K562 (cell line): Measurements from ENCODE around the gene EPHA10. TPM values are rescaled to one million over a fixed set of nuclear protein-coding genes. Genes with fewer than 3 reads are reported as not detected.

Experiments used
- CHD2 ChIP-seq: IDR thresholded peaks from 2 replicates; pipeline ENCODE4 v1.6.1; 2011; ENCODE audit warnings: low read depth, low read length
- DMBX1 ChIP-seq: fragments of 250-450 bp; sonication (Bioruptor Pico); IDR thresholded peaks from 2 replicates; pipeline ENCODE4 v1.8.0; 2022; ENCODE audit warnings: inconsistent platforms, mild to moderate bottlenecking, moderate library complexity, borderline replicate concordance
- DPF2 ChIP-seq: fragments of 450-650 bp; IDR thresholded peaks from 2 replicates; pipeline ENCODE4 v1.6.1; 2016
- FOXK2 ChIP-seq, 2 experiments: fragments of 450-650 bp; IDR thresholded peaks in 1 of 2; conservative IDR thresholded peaks in 1 of 2; 2 replicates each; pipeline ENCODE4 v1.6.1; 2016; ENCODE audit warnings: low read depth in 2 of 2, mild to moderate bottlenecking in 1 of 2
- KLF10 ChIP-seq: fragments of 250-450 bp; sonication (Bioruptor Pico); IDR thresholded peaks from 2 replicates; pipeline ENCODE4 v1.6.1; 2021; ENCODE audit warnings: matching md5 sums
- KLF6 ChIP-seq: fragments of 250-450 bp; sonication (Bioruptor Pico); IDR thresholded peaks from 2 replicates; pipeline ENCODE4 v1.4.0; 2020; ENCODE audit warnings: mild to moderate bottlenecking, moderate library complexity, borderline replicate concordance
- LEF1 ChIP-seq: fragments of 450-650 bp; IDR thresholded peaks from 2 replicates; pipeline ENCODE4 v1.6.1; 2016; ENCODE audit warnings: mild to moderate bottlenecking
- MECOM ChIP-seq: fragments of 250-450 bp; sonication (Bioruptor Pico); IDR thresholded peaks from 2 replicates; pipeline ENCODE4 v1.8.0; 2022; ENCODE audit warnings: inconsistent platforms
- NR2C2 ChIP-seq, 2 experiments: fragments of 200-800 bp in 1 of 2; sonication (Bioruptor generic) in 1 of 2; sonication (generic) in 1 of 2; formaldehyde crosslinking in 1 of 2; IDR thresholded peaks; 2 replicates each; pipeline versions ENCODE4 v1.6.1 to v1.8.0; 2016 to 2022; ENCODE audit warnings: mild to moderate bottlenecking in 1 of 2, missing compliant biosample characterization in 1 of 2, missing genetic modification characterization in 1 of 2, missing genetic modification reagents in 1 of 2
- PPARD ChIP-seq: fragments of 250-450 bp; sonication (Bioruptor Pico); IDR thresholded peaks from 2 replicates; pipeline ENCODE4 v1.8.0; 2022; ENCODE audit warnings: inconsistent platforms, mild to moderate bottlenecking, moderate library complexity
- polyA plus RNA-seq, 8 experiments: library from polyadenylated mRNA; depleted of rRNA in 4 of 8; stranded (reverse) in 5 of 8; unstranded in 3 of 8; fragments of >200 nt; fragmentation: Nextera tagmentation in 2 of 8; fragmentation: Illumina TruSeq in 1 of 8; extraction: Ambion mirVana in 2 of 8; extraction: Trizol in 1 of 8; gene quantifications; 2 replicates each; pipeline versions ENCODE4 v1.2.1 to v1.2.3, GENCODE V29; 2011 to 2014; ENCODE audit warnings: inconsistent platforms in 1 of 8, missing spikeins in 1 of 8
- total RNA-seq, 7 experiments: library from RNA; depleted of rRNA in 6 of 7; stranded (reverse); fragments of >200 nt in 6 of 7; fragmentation: Illumina TruSeq in 2 of 7; extraction: Trizol in 2 of 7; gene quantifications; 2 replicates each; pipeline versions ENCODE4 v1.2.1 to v1.2.3, GENCODE V29; 2011 to 2021; ENCODE audit warnings: low replicate concordance in 1 of 7
- TF ChIP-seq, protein P1 (sequence below): fragments of 450-650 bp; IDR thresholded peaks from 2 replicates; pipeline ENCODE4 v1.6.1; 2018; ENCODE audit not compliant: partially characterized antibody
- TF ChIP-seq, protein P2 (sequence below), 2 experiments: fragments of 200-800 bp in 1 of 2; sonication (Bioruptor generic) in 1 of 2; sonication (generic) in 1 of 2; formaldehyde crosslinking in 1 of 2; IDR thresholded peaks in 1 of 2; conservative IDR thresholded peaks in 1 of 2; 2 replicates each; pipeline versions ENCODE4 v1.5.0 to v1.6.1; 2016 to 2020; ENCODE audit warnings: missing compliant biosample characterization in 1 of 2, missing genetic modification characterization in 1 of 2, missing genetic modification reagents in 1 of 2
- TF ChIP-seq, protein P3 (sequence below): sonication (generic); formaldehyde crosslinking; IDR thresholded peaks from 2 replicates; pipeline ENCODE4 v1.8.1; 2022; ENCODE audit warnings: missing genetic modification reagents

The EPHA10 gene
- total and polyA plus RNA-seq, 9 of the 15 experiments (the other 6 are each of a cell fraction or from before 2014, with no cell fraction given), result 0.03 TPM; not detected in 8

DNA sequence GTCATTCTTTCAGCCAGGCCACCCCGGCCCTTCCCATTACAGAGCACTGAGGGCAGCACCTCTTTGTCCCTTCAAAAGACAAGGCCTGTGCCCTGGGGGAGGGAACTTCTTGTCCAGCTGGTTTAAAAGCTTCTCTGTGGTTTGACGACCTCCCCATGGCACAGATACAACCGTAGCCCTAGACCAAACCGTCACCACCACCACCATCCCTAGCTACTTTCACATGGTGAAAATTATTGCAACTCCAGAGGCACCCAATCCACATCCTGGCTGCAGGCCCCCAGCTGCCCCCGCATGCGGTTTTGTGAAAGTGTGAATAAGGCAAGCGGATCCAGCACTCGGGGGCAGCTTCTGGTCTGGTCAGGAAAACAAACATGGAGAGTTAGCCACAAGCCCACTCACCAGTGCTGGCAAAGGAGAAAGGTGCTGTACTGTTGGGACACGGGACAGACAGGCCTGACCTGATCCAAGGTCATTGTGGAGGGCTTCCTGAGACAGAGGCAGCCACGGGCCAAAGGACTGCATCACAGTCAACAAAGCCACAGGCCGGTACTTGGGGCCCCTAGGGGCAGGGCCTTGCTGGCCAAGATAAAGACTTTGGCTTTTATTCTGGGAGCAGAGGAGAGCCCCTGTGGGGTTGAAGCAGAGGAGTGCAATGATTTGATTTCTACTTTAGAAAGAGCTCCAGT lies 41.4 kb downstream of the EPHA10 start (continued):
- TF ChIP-seq MECOM (no peak), DPF2 (no peak), CHD2 (no peak), DMBX1 (no peak), LEF1 (no peak), PPARD (CRISPR knock-in tag) (no peak), KLF10 (no peak), NR2C2 (CRISPR knock-in tag; IDR thresholded peaks at IDR 0.05) (no peak), NR2C2 (tag; IDR thresholded peaks at IDR 0.05) (0 out of 2 replicates have a peak, but pooled peaks have one; percentile 11), FOXK2 (conservative IDR thresholded peaks at IDR 0.05 in 1 of 2, IDR thresholded peaks at IDR 0.05 in 1 of 2; ENCODE audit: low read depth in 2 of 2) (no peak), KLF6 (no peak)
- TF ChIP-seq, protein P1, sequence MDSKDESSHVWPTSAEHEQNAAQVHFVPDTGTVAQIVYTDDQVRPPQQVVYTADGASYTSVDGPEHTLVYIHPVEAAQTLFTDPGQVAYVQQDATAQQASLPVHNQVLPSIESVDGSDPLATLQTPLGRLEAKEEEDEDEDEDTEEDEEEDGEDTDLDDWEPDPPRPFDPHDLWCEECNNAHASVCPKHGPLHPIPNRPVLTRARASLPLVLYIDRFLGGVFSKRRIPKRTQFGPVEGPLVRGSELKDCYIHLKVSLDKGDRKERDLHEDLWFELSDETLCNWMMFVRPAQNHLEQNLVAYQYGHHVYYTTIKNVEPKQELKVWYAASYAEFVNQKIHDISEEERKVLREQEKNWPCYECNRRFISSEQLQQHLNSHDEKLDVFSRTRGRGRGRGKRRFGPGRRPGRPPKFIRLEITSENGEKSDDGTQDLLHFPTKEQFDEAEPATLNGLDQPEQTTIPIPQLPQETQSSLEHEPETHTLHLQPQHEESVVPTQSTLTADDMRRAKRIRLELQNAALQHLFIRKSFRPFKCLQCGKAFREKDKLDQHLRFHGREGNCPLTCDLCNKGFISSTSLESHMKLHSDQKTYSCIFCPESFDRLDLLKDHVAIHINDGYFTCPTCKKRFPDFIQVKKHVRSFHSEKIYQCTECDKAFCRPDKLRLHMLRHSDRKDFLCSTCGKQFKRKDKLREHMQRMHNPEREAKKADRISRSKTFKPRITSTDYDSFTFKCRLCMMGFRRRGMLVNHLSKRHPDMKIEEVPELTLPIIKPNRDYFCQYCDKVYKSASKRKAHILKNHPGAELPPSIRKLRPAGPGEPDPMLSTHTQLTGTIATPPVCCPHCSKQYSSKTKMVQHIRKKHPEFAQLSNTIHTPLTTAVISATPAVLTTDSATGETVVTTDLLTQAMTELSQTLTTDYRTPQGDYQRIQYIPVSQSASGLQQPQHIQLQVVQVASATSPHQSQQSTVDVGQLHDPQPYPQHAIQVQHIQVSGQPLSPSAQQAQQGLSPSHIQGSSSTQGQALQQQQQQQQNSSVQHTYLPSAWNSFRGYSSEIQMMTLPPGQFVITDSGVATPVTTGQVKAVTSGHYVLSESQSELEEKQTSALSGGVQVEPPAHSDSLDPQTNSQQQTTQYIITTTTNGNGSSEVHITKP, result no peak
- TF ChIP-seq, protein P2, sequence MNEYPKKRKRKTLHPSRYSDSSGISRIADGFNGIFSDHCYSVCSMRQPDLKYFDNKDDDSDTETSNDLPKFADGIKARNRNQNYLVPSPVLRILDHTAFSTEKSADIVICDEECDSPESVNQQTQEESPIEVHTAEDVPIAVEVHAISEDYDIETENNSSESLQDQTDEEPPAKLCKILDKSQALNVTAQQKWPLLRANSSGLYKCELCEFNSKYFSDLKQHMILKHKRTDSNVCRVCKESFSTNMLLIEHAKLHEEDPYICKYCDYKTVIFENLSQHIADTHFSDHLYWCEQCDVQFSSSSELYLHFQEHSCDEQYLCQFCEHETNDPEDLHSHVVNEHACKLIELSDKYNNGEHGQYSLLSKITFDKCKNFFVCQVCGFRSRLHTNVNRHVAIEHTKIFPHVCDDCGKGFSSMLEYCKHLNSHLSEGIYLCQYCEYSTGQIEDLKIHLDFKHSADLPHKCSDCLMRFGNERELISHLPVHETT (CRISPR knock-in tag; conservative IDR thresholded peaks at IDR 0.05 in 1 of 2, IDR thresholded peaks at IDR 0.05 in 1 of 2), result no peak
- TF ChIP-seq, protein P3, sequence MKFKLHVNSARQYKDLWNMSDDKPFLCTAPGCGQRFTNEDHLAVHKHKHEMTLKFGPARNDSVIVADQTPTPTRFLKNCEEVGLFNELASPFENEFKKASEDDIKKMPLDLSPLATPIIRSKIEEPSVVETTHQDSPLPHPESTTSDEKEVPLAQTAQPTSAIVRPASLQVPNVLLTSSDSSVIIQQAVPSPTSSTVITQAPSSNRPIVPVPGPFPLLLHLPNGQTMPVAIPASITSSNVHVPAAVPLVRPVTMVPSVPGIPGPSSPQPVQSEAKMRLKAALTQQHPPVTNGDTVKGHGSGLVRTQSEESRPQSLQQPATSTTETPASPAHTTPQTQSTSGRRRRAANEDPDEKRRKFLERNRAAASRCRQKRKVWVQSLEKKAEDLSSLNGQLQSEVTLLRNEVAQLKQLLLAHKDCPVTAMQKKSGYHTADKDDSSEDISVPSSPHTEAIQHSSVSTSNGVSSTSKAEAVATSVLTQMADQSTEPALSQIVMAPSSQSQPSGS (CRISPR knock-in tag), result no peak
